SK-N-DZ (cell line): ENCODE data around the gene ZCCHC24.

Experiments used
- DNase-seq: peaks from one replicate; pipeline ENCODE4 v3.0.0-alpha.2; 2015; ENCODE audit warnings: low spot score

The ZCCHC24 gene

DNA sequence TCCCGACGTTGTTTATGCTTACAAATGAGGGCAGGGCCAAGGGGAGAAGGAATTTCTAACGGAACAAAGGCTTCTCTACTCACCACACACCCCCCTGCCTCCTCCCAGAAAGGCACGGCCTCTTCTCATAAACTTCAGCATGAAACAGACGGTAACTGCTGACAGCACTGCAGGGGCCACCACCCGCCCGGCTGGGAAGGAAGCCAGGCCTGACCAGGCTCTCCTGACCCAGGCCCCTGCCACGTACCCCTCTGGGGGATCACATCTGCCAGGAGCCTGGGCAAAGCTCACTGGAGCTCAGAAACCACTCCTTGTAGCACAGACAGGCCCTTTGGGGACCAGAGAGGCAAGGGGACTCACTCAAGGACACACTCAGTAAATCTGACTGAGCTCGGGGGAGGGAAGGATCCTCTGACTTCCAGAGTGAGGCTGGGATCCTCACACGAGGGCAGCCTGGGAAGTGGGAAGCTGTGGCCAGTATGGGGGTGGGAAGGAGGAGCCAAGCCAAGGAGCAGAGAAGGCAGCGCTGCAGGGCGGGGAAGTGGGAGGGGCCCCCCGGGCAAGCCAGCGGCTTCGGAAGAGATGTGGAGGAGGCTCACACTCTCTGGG is 46.1 kb downstream of the ZCCHC24 start:
- peak; percentile 48 for DNase-seq

DNA sequence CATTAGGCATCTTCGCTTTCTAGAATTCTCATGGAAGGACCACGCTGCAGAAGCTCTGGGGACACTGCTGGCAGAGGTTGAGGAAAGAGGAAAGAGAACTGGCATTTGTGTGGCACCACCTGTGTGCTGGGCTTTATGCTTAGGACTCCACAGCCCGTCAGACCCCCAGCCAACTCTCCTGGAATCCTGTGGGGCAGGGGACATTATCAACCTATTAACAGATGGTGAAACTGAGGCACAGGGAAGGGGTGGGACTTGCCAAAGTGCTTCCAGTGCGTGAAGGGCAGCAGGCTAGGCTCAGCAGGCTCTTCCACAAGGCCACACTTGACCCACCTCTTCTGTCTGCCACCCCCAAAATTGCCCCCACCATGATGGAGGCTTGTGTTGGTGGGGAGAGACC is 46.8 kb downstream of the ZCCHC24 start:
- no peak for DNase-seq

DNA sequence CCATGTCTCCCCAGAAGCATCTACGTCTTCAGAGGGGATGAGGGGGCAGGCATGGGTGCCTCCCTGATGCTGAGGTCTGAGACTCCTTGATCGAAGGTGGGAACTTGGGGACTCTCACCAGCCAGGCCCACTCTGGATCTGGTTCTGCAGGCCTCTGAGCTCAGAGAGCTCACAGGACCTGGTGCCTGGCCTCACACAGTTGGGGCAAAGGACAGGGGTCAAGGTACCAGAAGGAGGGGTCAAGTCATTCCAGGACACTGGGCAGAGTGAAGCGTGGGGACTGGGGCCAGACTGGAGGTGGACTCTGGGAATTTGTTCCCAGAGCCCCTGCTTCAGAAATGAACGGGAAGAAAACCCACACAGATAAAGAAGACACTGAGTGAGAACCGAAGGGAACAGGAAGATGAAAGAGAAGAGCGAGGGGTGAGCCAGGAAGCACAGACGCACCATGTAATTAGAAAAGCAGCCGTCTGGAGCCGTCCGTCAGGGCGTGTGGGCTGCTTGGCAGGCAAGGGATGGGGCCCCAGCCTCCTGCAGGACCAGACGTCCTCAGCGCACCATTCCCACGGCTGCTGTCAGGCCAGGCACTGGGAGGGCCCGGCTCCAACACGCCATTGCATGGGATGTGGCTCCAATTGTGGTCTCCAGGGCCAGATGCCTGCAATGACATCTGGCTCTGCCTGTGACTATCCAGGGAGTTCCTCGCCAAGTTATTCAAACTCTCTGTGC is 47.7 kb downstream of the ZCCHC24 start:
- peak; percentile 66 for DNase-seq

DNA sequence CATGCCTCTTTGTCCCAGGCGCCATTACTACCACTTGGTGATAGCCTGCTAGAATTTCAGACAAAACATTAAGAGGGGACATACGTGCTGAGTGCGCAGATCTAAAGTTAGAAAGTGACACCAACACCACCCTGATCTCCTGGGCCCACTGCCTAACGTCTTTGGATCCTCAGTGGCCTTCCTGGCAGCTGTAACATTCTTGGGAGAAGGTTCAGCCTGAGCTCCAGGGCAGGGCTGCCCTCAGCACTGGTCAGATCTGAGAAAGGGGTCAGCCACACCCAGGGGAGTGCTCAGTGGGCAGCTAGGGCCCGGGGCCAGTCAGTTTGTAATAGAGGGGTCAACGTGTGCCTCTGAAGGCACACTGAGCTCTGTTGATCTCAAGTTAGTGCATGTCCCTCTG is 48.4 kb downstream of the ZCCHC24 start:
- no peak for DNase-seq

DNA sequence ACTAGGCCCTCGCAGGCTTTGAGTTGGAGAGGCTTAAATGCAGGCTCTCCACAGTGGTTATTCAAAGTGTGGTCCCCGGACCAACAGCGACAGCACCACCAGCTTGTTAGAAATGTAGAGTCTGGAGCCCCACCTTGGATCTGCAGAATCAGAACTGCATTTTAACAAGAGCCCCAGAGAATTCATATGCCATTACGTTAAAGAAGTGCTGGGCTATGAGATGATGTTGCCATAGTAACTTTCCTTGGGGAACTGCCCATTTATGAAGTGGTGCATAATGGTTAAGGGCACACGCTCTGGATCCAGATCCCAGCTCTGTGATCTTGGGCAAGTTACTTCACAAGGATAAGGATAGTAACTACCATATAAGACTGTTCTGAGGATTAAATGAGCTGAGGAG is 48.9 kb downstream of the ZCCHC24 start:
- DNase-seq: no peak

DNA sequence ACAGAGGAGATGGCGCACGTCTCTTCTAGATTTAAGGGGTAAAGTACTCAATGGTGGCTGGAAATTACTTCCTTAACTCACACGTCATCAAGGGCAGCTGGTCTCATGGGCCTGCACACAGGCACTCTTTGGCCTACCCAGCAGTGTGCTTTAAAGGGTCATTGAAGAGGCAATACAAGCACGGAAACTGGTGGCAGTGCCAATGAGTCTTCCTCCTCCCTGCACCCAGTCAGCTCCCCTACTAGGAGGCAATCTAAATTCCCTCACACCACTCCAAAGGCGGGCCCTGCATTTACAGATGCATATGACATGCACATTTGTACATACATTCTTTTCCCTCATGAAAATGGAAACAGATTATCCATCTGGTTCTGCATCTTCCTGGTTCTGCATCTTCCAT is 50.8 kb downstream of the ZCCHC24 start:
- no peak for DNase-seq

DNA sequence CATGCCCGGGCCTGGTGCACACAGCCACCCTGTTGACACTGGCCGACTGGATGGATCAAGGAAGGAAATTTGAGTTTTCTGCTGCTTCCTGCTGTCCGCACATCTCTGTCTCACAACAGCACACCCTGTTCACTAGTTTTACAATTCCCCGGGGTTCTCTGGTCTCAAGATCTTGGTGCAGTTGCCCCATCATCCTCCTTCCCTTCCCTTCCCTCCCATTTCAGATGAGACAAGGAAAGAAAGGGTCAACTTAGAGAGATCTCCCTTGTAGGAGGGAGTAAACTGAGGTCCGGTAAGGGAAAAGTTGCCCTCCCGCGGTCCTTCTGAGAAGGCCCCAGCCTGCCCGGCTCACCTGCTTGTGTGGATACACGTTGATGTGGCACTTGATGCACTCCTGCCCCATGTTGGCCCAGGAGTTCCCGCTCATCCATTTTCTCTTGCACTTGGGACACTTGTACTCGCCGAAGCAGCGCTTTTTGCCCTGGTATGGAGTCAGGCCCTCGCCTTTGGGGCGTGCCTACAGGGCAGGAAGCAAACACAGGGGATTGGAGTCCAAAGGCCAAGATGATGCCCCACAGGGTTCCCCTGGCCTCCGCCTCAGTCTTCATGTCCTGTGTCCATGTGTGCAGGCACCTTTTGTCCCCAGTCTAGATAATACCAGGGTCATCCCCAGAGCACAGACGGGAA is 51.4 kb downstream of the ZCCHC24 start:
- no peak for DNase-seq

DNA sequence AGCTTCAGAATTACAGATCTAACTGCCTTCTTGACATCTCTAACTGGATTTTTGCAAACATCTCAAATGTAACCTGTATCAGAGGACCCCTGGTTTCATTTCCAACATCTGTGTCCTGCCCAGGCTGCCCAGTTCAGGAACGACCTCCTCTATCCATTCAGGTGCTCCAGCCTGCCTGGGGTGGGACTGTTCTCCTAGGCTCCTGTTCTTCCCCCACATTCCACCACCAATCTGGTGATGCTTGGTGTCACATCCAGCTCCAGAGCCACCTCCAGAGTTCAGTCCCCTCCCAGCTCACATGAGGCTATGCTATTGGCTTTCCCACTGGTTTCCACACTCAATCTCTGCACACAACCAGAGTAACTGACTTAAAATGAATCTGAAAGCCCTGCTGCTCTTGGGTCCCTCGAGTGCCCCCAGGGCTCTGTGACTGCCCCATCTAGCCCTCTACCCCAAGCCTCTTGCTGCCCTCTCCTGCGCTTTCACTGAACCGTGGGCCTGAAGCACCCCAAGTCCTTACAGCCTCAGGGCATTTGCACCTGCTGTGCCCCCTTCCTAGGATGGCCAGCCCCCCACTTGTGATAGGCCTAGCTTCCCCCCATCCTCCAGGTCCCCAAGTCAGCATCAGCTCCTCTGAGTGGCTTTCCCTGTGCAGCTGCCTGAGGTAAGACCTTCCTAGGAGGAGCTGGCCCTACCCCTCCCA is 52.1 kb downstream of the ZCCHC24 start:
- no peak for DNase-seq

DNA sequence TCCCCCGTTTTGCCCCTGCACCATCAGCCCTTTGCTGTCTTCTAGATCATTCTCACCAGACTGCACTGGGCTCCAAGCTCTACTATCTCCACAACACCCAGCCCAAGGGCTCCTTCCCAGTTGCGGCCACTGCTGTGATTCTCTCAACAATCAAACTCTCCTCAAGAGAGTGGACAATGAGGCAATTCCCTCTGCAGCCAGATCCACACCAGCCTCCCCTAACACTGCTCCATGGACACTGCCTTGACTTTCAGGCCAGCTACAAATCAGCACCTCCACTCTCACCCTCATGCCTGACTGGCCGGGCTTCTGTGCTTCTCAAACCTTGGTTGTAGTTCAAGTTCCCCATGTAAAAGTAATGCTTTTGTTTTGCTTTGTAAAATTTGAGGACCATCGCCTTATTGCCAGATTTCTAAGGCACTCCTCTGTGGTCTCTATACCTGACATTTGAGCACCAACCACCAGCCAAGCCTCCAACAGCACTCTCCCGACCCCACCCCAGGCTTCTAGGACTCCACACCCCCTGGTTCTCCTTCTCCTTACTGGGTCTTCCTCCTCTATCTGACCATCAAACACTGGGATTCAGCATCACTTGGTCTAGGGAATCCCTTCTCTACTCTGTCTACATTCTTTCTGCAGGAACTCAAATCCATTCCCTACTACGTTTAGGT is 52.8 kb downstream of the ZCCHC24 start:
- no peak for DNase-seq

DNA sequence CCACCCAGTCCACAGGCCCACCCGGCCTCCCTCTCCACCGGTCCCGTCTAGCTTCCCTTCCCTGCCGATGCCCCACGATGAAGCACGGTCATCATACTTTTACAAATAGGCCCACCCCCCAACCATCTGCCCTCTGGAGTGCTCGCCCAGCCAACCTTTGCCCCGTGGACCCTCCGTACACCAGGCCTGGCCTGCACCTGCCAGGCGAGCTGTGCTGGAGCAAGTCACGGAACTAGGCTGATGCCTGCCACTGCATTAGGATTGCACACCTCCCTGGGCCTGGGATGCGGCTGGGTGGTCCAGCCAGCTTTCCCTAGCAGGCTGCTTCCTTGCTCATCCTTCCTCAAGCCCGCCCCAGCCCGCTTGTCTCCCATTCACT is 53.4 kb downstream of the ZCCHC24 start:
- DNase-seq: no peak

DNA sequence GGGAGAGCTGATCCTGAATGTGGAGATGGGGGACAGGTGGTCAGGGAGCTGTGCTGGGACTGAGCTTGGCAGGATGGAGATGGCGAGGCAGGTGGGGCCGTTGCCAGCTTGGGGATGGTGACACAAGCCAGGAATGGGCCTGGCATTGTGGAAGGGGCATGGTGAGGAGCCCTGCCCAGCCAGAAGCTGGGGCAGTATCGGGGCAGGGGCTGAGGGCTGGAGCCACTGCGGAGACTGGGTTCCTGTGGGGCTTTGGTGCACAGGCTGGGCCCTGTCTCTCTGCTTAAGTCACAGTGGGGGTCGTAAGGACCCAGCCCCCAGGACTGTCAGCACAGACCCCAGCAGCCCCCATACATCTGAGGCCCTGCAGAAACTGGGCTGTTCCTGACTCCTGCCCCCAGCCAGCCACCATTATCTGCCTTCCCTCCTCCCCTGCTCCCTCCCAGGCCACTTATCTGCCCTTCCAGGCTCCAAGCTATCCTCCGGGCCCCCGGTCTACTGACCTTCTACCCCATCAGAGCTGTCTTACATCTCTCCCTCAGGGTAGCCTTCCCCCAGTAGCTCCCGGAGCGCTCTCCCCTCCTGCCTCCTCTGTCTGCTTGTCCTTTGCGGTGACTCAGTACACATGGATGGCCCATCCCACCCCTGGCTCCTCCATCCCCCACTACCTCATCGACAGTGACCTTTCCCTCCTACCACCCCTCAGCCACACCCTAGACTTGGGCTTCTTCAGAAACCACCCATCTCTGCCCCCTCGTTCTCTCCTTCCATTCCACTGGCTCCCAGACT is 54.0 kb downstream of the ZCCHC24 start:
- DNase-seq: no peak

DNA sequence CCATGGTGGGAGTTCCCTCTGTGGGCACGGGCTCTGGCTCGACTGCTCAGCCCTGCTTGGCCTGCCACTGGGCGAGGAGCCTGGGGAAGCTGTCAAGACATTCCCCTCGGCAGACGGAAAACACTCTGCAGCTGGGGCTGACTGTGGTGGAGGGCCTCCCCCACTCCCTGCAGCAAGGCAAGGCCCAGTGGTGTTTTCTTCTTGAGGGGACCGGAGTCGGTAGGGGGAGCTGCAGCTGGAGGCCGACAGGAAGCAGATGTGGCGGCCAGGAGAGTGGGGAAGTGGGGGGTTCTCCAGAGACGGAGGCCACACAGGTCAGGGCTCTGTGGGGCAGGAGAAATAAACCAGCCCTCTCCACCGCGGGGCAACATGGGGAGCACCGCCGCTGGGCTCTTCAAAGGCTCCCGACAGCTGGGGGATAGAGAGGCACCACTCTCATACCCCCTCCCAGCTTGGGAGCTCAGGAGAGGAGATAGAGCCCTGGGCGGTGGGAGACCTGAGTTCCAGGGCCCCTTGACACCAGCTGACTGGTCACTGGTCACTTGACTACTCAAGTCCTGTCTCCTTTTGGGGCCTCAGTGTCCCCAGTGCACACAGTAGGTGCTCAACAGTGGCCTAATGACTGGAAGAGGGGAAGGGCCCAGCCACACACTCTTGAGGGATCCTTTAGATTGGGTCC is 54.7 kb downstream of the ZCCHC24 start:
- no peak for DNase-seq

DNA sequence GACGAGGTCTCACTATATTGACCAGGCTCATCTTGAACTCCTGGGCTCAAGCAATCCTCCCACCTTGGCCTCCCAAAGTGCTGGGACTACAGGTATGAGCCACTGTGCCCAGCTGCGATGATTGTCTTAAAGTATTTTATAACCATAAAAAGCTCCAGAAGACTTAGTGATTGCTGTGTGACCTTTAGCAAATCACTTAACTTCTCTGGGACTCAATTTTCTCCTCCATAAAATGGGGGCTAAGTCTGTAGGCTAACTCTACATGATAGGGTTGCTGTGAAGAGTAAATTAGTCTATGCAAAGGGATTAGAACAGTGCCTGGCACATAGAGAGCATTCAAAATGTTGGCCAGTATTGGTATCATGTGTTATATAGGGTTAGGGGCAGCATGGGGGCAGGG is 55.4 kb downstream of the ZCCHC24 start:
- no peak for DNase-seq

DNA sequence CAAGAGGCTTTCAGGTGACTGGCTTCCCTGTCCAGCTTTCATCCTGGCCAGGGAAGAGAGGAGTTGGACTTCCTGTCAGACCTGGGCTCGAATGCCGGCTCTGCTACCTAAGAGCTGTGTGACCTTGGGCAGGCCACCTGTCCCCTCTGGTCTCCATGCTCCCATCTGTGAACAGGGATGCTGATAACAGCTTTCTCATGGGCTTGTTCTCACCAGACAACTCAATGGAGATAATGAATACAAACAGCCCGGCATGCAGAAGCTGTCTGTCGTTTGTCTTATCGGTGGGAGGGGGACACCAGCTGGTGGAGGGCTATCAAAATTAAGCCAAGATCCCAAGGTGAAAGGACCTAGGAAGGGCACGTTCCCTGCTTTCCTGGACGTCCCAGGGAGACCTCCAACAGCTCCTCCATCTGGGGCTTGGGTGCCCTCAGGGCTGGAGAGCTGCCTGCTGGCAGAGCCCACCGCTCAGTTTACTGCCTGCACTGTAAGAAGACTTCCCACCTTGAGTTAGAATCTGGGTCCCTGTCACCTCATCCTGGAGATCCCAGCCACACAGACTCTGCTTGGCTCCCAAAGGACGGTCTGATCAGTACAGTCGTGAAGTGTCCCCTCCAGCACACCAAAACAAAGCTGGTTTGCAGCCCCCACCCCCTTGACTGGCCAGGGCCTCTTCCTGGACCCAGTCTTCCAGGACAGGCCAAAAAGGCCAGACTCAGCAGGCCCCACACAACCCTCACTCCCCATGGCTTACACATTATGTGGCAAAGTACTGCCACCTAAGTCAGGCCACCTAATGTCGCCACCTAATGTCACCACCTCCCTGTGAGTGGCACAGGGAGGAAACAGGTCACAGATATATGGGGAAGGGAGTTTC is 57.2 kb downstream of the ZCCHC24 start:
- no peak for DNase-seq

DNA sequence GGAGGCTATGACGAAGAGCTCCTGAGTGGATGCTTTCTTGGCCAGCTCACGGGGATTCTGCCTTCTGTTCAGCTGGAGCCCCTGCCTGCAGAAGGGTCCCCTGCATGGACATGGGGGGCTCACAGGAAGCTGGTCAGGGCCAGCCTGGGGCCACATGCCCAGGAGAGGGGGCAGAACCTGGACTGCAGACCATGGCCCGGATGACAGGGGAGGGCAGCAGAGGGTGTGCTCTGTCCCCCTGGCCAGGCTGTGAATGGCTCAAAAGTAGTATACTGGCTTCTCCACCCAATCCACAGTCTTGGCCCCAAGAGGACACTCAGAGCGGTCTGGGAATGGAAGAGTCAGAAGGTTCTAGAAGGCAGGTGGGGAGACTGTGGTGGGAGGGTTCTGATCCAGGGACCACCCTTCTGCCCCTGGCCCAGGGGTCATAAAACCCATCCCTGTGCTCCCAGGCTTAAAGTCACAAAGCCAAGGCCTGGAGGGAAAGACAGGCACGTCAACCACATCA is 57.9 kb downstream of the ZCCHC24 start:
- no peak for DNase-seq

DNA sequence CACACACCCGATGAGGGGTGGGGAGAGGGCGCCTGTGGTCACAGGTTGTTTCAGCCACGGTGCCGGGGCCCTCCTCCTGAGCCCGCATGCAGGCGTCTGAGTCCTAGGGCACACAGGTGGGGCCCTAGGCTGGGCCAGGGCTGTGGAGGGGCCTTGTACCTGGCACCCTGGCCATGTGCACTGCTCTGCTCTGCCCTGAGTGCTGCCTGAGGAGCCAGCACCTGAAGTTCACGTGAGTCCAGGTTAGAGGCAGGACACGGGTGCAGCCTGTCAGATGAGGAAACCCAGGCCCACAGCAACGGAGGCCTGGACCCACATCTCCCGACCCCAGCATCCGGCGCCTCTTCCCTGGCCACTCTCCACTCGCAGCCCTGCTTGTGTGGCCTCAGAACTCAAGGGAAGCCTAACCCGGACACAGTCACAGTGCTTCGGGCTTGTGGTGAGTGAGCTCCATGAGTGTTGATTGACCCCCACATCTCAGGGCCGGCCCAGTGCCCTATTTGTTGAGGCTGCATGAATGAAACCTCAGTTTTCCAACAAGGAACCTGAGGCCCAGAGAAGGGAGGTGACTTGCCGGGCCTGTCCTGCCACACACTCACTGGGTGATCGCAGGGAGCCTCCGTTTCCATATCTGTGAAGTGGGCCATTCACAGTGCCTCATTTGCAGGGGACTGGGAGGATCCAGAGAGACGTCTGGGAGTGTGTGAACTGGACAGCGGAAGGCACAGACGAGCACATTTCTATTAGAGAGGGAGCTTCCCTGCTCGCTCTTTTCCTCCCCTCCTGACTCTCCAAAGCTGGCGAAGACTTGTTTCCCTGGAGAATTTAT is 58.6 kb downstream of the ZCCHC24 start:
- no peak for DNase-seq

DNA sequence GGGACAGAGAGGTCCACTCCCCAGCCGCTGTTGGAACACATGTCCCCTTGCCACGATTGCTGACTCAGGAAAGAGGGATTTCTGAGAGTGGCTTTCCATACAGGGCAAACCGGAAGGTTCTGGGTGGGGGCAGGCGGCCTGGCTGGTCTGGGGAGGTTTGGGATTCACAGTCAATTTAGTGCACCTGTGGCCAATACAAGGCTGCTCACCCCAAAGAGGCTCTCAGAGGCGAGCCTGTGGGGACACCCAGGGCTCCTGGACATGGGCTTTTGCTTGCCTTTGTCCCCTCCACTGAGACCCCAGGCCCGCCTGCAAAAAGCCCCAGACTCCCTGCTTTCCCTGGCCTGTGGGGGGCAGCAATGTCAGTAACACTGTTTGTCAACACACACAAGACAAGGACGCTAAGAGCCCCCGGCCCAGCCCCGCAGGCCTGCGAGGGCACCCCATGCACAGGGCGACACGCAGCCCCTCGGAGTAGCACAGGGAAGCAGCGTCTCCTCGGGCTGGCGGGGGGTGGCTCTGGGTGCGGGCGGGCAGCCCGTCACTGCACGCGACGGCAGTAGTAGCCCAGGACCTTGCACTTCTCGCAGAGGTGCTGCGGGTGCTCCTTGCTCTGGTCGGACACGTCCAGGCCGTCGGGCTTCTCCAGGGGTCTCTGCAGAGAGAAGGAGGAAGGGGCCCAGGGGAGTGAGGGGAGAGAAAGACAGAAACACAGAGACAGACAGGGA is 59.5 kb downstream of the ZCCHC24 start:
- peak; percentile 39 for DNase-seq

DNA sequence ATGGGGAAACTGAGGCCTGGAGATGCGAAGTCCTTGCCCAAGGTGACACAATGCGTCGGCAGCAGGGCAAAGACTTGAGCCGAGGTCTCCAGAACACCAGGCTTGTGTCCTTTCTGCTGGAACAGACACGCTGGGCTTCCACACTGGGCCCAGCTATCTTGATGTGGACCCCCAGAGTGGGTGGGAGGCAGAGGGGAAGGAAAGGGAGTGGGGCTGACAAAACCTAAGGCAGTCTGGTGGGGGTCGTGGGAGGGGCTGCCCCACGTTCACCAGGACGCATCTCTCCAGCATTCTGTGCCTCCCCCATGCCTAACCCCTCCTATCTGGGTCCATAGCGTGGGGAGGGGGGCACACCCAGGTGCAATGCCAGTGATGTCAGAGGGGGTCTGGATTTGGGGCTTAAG is 60.0 kb downstream of the ZCCHC24 start:
- DNase-seq: no peak
